CD4-positive, alpha-beta T cell (primary cell): ENCODE results near the gene EIF5A2. TPM values are rescaled to one million over a fixed set of nuclear protein-coding genes. Genes with fewer than 3 reads are reported as not detected.
"Not testable (repeated sequence)": the region's sequence is repeated elsewhere in the genome, so short reads cannot be mapped to it uniquely, and the experiment has no call there.

Experiments
- ATAC-seq: fragments of 200-7000 bp; cut with Tn5 transposase; one replicate; pipeline ENCODE4 v1.10.0; 2022; ENCODE audit warnings: mild to moderate bottlenecking; ENCODE audit not compliant: poor library complexity
- CTCF ChIA-PET: fragments of 350-600 bp; sonication (Branson Sonifier 250); formaldehyde crosslinking; loops from one replicate; lab custom pipeline; 2021; ENCODE audit warnings: antibody characterized with exemption, inconsistent platforms; lab: Charles Lee
- POLR2A ChIA-PET: fragments of 350-600 bp; sonication (Branson Sonifier 250); formaldehyde crosslinking; loops from one replicate; lab custom pipeline; 2021; ENCODE audit warnings: antibody characterized with exemption, inconsistent platforms; lab: Charles Lee
- DNase-seq, 14 experiments: peaks; one replicate each; pipeline ENCODE4 v3.0.0-alpha.2; 2013 to 2020; ENCODE audit warnings: mixed read lengths in 2 of 14
- H3K27ac ChIP-seq, 2 donors: one replicate each; pipeline versions ENCODE4 v1.5.1 to v1.7.0; 2013; ENCODE audit warnings: low read length in 2 of 2, low read depth in 1 of 2, mild to moderate bottlenecking in 1 of 2
- H3K27me3 ChIP-seq, 2 experiments: 1 replicate in 1 of 2; 2 replicates in 1 of 2; pipeline versions ENCODE4 v1.6.1 to v1.7.0; 2013; ENCODE audit warnings: low read length in 2 of 2, control low read depth in 1 of 2, mild to moderate bottlenecking in 1 of 2, moderate library complexity in 1 of 2; ENCODE audit not compliant: insufficient read depth in 2 of 2, control insufficient read depth in 1 of 2
- H3K36me3 ChIP-seq: one replicate; pipeline ENCODE4 v1.6.1; 2013; ENCODE audit warnings: low read length, control low read depth; ENCODE audit not compliant: insufficient read depth
- H3K4me1 ChIP-seq: one replicate; pipeline ENCODE4 v1.6.1; 2013; ENCODE audit warnings: low read length, control low read depth; ENCODE audit not compliant: insufficient read depth
- H3K4me3 ChIP-seq: one replicate; pipeline ENCODE4 v1.5.1; 2013; ENCODE audit warnings: mild to moderate bottlenecking, low read length, moderate library complexity
- H3K9me3 ChIP-seq, 2 experiments: 1 replicate in 1 of 2; 2 replicates in 1 of 2; pipeline versions ENCODE4 v1.6.1 to v1.7.0; 2013; ENCODE audit warnings: low read length in 2 of 2, mild to moderate bottlenecking in 2 of 2, control low read depth in 1 of 2, moderate library complexity in 1 of 2; ENCODE audit not compliant: control insufficient read depth in 1 of 2, insufficient read depth in 1 of 2
- H3K27ac Mint-ChIP-seq: one replicate; pipeline ENCODE4 v1.8.0; 2020; ENCODE audit warnings: mixed read lengths
- H3K27me3 Mint-ChIP-seq: one replicate; pipeline ENCODE4 v1.8.0; 2021; ENCODE audit warnings: mixed read lengths
- H3K36me3 Mint-ChIP-seq: one replicate; pipeline ENCODE4 v1.8.0; 2021; ENCODE audit warnings: low read depth, mixed read lengths
- H3K4me1 Mint-ChIP-seq: one replicate; pipeline ENCODE4 v1.8.0; 2021; ENCODE audit warnings: low read depth, mixed read lengths
- H3K4me3 Mint-ChIP-seq: one replicate; pipeline ENCODE4 v1.8.0; 2020; ENCODE audit warnings: mild to moderate bottlenecking, mixed read lengths
- H3K9me3 Mint-ChIP-seq: one replicate; pipeline ENCODE4 v1.8.0; 2020; ENCODE audit warnings: mixed read lengths
- CTCF ChIP-seq: fragments of 200-600 bp; IDR thresholded peaks from one replicate; pipeline ENCODE4 v1.8.0; 2022; ENCODE audit warnings: antibody characterized with exemption, mild to moderate bottlenecking
- intact Hi-C, 2 experiments: fragments of 100-400 bp; cut with DNase I in 1 of 2; cut with micrococcal nuclease in 1 of 2; formaldehyde crosslinking; loops; one replicate each; pipeline versions ENCODE4 v1.15.1 to v1.9.0; 2023 to 2025; cut with DNase I, micrococcal nuclease
- total RNA-seq, 174 experiments: library from RNA in 2 of 174; stranded (reverse) in 2 of 174; gene quantifications; one replicate each; pipeline ENCODE4 v1.2.3 and lab custom pipeline; 2021 to 2026

The EIF5A2 gene
- total RNA-seq, 2 experiments from 2014 or later: 10.6 to 13.7 TPM

GRCh38 chr3:170893895-170894294 lies 14.5 kb downstream of the EIF5A2 start:
- peaks cover 48% of the 10 kb centered on the region for H3K36me3 Mint-ChIP-seq
- DNase-seq: no peak
- intact Hi-C loops: no loop called here
- no peak overlapping the region for H3K4me3 Mint-ChIP-seq
- ATAC-seq: no peak
- H3K27me3 Mint-ChIP-seq: no peaks in the 10 kb centered on the region
- H3K4me1 ChIP-seq: no peaks in the 10 kb centered on the region
- H3K36me3 ChIP-seq: no peaks in the 10 kb centered on the region
- no peaks in the 10 kb centered on the region for H3K9me3 Mint-ChIP-seq
- H3K9me3 ChIP-seq: peaks cover 0 to 3% of the 10 kb centered on the region in 2 experiments
- ChIA-PET CTCF (interaction anchor here (1.1 kb wide), 1 partner anchor 10 kb away, joined by 5 read pairs; no protein-coding TSS in a partner anchor), POLR2A (no interaction called here)
- no peak overlapping the region for H3K27ac ChIP-seq
- H3K4me1 Mint-ChIP-seq: no peaks in the 10 kb centered on the region
- no peak overlapping the region for H3K27ac Mint-ChIP-seq
- no peak for TF ChIP-seq CTCF
- no peak overlapping the region for H3K4me3 ChIP-seq
- H3K27me3 ChIP-seq: no peaks in the 10 kb centered on the region

DNA sequence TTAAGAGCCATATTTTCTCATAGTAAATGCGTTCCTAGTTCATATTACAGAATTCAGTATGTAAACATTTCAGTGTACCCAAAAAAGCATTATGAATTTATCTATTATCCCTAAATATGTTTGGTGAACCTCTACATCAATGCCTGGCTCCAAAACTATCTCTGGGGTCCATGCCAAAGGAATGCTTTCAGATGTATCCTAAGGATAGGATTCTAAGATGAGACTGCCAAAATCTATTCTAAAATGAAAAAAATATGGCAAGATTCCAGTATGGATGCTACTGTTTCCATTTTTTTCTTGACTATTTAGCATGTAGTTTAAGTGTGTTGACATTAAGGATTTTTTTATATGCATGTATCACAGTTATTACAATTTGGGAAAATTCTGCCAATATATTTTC lies 18.8 kb downstream of the EIF5A2 start:
- POLR2A ChIA-PET: no interaction called here
- H3K36me3 ChIP-seq: no peaks in the 10 kb centered on the region
- H3K4me1 ChIP-seq: no peaks in the 10 kb centered on the region
- no peaks in the 10 kb centered on the region for H3K9me3 ChIP-seq
- H3K36me3 Mint-ChIP-seq: peaks cover 23% of the 10 kb centered on the region
- intact Hi-C loops: no loop called here
- no peaks in the 10 kb centered on the region for H3K4me1 Mint-ChIP-seq
- no peak overlapping the region for H3K27ac ChIP-seq
- ATAC-seq (no peak), DNase-seq (no peak)
- H3K27me3 ChIP-seq: no peaks in the 10 kb centered on the region
- no peaks in the 10 kb centered on the region for H3K9me3 Mint-ChIP-seq
- H3K4me3 ChIP-seq: no peak overlapping the region
- CTCF ChIA-PET: no interaction called here
- H3K4me3 Mint-ChIP-seq: no peak overlapping the region
- H3K27ac Mint-ChIP-seq: no peak overlapping the region
- H3K27me3 Mint-ChIP-seq: no peaks in the 10 kb centered on the region
- TF ChIP-seq CTCF: no peak

GRCh38 chr3:170889132-170889531 lies 19.3 kb downstream of the EIF5A2 start:
- intact Hi-C loops: no loop called here
- no peaks in the 10 kb centered on the region for H3K27me3 Mint-ChIP-seq
- no peak for ATAC-seq

GRCh38 chr3:170884109-170884930 lies 24.1 kb downstream of the EIF5A2 start:
- intact Hi-C loops, H3K4me3 ChIP-seq, H3K27ac Mint-ChIP-seq, H3K9me3 Mint-ChIP-seq, H3K9me3 ChIP-seq, H3K4me1 Mint-ChIP-seq, H3K27me3 Mint-ChIP-seq, ATAC-seq, H3K4me3 Mint-ChIP-seq, H3K36me3 Mint-ChIP-seq, DNase-seq, H3K4me1 ChIP-seq, H3K27me3 ChIP-seq, H3K36me3 ChIP-seq, H3K27ac ChIP-seq: not testable (repeated sequence)
- CTCF ChIA-PET: interaction anchor here (0.9 to 1.1 kb wide), 2 partner anchors 15 to 138 kb away, joined by 3 read pairs; partner anchors contain the start of gene RPL22L1
- POLR2A ChIA-PET: interaction anchor here (1.2 kb wide), 1 partner anchor 15 kb away, joined by 6 read pairs; the partner anchor contains the start of gene RPL22L1

More at GRCh38 chr3:170889132-170889531, 19.3 kb downstream of the EIF5A2 start:
- no peak overlapping the region for H3K4me3 ChIP-seq
- no peaks in the 10 kb centered on the region for H3K27me3 ChIP-seq
- Mint-ChIP-seq H3K4me3 (no peak overlapping the region), H3K27ac (no peak overlapping the region), H3K9me3 (peaks cover 3% of the 10 kb centered on the region), H3K4me1 (no peaks in the 10 kb centered on the region), H3K36me3 (peaks cover 21% of the 10 kb centered on the region)
- ChIA-PET POLR2A (no interaction called here), CTCF (no interaction called here)
- no peaks in the 10 kb centered on the region for H3K4me1 ChIP-seq
- no peak for TF ChIP-seq CTCF
- no peaks in the 10 kb centered on the region for H3K9me3 ChIP-seq
- DNase-seq: no peak
- no peaks in the 10 kb centered on the region for H3K36me3 ChIP-seq
- no peak overlapping the region for H3K27ac ChIP-seq

- CTCF ChIA-PET, H3K4me3 ChIP-seq, POLR2A ChIA-PET, ATAC-seq, H3K9me3 ChIP-seq, DNase-seq, H3K4me3 Mint-ChIP-seq, H3K27ac ChIP-seq, H3K27me3 ChIP-seq, H3K4me1 ChIP-seq, H3K36me3 ChIP-seq, H3K27ac Mint-ChIP-seq, H3K4me1 Mint-ChIP-seq, H3K9me3 Mint-ChIP-seq, H3K27me3 Mint-ChIP-seq, H3K36me3 Mint-ChIP-seq: not testable (repeated sequence)
- intact Hi-C loops: loop anchor here in 1 of 2 experiments (10.0 kb wide), 2 partner anchors 914 to 1866 kb away; partner anchors contain the start of gene SEC62
Measured at GRCh38 chr3:170878688-170879087, 29.7 kb downstream of the EIF5A2 start.
